Activated CD8-positive, alpha-beta memory T cell treated with anti-CD3 and anti-CD28 coated beads, Interleukin-2, amount 10 ng/mL, durations not matched to agents 7 days and 5 days (primary cell): ENCODE results near the gene ZNF217. TPM values are rescaled to one million over a fixed set of nuclear protein-coding genes. Genes with fewer than 3 reads are reported as not detected.
"Not testable (repeated sequence)": the region's sequence is repeated elsewhere in the genome, so short reads cannot be mapped to it uniquely, and the experiment has no call there.

Experiments
- ATAC-seq: fragments of 150-1000 bp; cut with Tn5 transposase; one replicate; pipeline ENCODE4 v1.10.0; 2021; ENCODE audit warnings: moderate library complexity
- CTCF ChIA-PET: fragments of 350-600 bp; sonication (Branson Sonifier 250); formaldehyde crosslinking; loops from one replicate; lab custom pipeline; 2021; ENCODE audit warnings: antibody characterized with exemption; lab: Charles Lee
- DNase-seq: peaks from one replicate; pipeline ENCODE4 v3.0.0-alpha.2; 2020
- H3K27ac Mint-ChIP-seq: one replicate; pipeline ENCODE4 v1.8.0; 2021; ENCODE audit warnings: mild to moderate bottlenecking, mixed read lengths
- H3K27me3 Mint-ChIP-seq: one replicate; pipeline ENCODE4 v1.8.0; 2021; ENCODE audit warnings: mixed read lengths
- H3K36me3 Mint-ChIP-seq: one replicate; pipeline ENCODE4 v1.8.0; 2021; ENCODE audit warnings: mild to moderate bottlenecking, mixed read lengths
- H3K4me1 Mint-ChIP-seq: one replicate; pipeline ENCODE4 v1.8.0; 2021; ENCODE audit warnings: mixed read lengths
- H3K4me3 Mint-ChIP-seq: one replicate; pipeline ENCODE4 v1.8.0; 2021; ENCODE audit warnings: mild to moderate bottlenecking, moderate library complexity, mixed read lengths
- H3K9me3 Mint-ChIP-seq: one replicate; pipeline ENCODE4 v1.8.0; 2022; ENCODE audit warnings: low read depth, mixed read lengths
- total RNA-seq, 2 experiments: library from RNA; stranded (reverse); gene quantifications; one replicate each; pipeline ENCODE4 v1.2.3, GENCODE V29; 2021

ZNF217 gene
- total RNA-seq, 2 experiments from 2014 or later, result 80.2 to 81.9 TPM

- ATAC-seq, result no peak
- CTCF ChIA-PET, result interaction anchor here (1.6 kb wide), 1 partner anchor 15 kb away, joined by 4 read pairs; no protein-coding TSS in a partner anchor
- Mint-ChIP-seq H3K4me1 (peaks cover 19% of the 10 kb centered on the region), H3K4me3 (no peak overlapping the region), H3K36me3 (no peaks in the 10 kb centered on the region), H3K27ac (peak overlapping the region; percentile 35), H3K27me3 (no peaks in the 10 kb centered on the region), H3K9me3 (no peaks in the 10 kb centered on the region)
- no peak for DNase-seq
These were observed 34.4 kb upstream of the ZNF217 start for GRCh38 chr20:53628076-53628475.

GRCh38 chr20:53627001-53627400 lies 33.4 kb upstream of the ZNF217 start:
- not testable (repeated sequence) for H3K4me3 Mint-ChIP-seq, DNase-seq, H3K27ac Mint-ChIP-seq, H3K36me3 Mint-ChIP-seq, H3K9me3 Mint-ChIP-seq, H3K27me3 Mint-ChIP-seq, ATAC-seq
- peaks cover 30% of the 10 kb centered on the region for H3K4me1 Mint-ChIP-seq
- CTCF ChIA-PET, result interaction anchor here (1.6 kb wide), 1 partner anchor 16 kb away, joined by 4 read pairs; no protein-coding TSS in a partner anchor

GRCh38 chr20:53626584-53626983 lies 32.9 kb upstream of the ZNF217 start:
- CTCF ChIA-PET, result no interaction called here
- peaks cover 34% of the 10 kb centered on the region for H3K4me1 Mint-ChIP-seq
- no peak for DNase-seq
- no peaks in the 10 kb centered on the region for H3K36me3 Mint-ChIP-seq
- no peaks in the 10 kb centered on the region for H3K9me3 Mint-ChIP-seq
- no peak overlapping the region for H3K4me3 Mint-ChIP-seq
- ATAC-seq, result no peak
- H3K27ac Mint-ChIP-seq, result no peak overlapping the region
- no peaks in the 10 kb centered on the region for H3K27me3 Mint-ChIP-seq

- Mint-ChIP-seq H3K4me1 (peaks cover 42% of the 10 kb centered on the region), H3K27me3 (no peaks in the 10 kb centered on the region), H3K4me3 (no peak overlapping the region), H3K27ac (peak overlapping the region; percentile 28), H3K36me3 (no peaks in the 10 kb centered on the region), H3K9me3 (no peaks in the 10 kb centered on the region)
- CTCF ChIA-PET, result interaction anchor here (4.5 to 6.3 kb wide), 2 partner anchors 14 to 31 kb away, joined by 16 to 51 read pairs; partner anchors contain the start of gene ZNF217
- ATAC-seq, result no peak
- no peak for DNase-seq
These were observed 31.9 kb upstream of the ZNF217 start for GRCh38 chr20:53625311-53626129.

- peaks cover 42% of the 10 kb centered on the region for H3K4me1 Mint-ChIP-seq
- ATAC-seq, result not testable (repeated sequence)
These were observed 31.2 kb upstream of the ZNF217 start for GRCh38 chr20:53624927-53625250.

GRCh38 chr20:53623454-53624211 lies 30.0 kb upstream of the ZNF217 start:
- Mint-ChIP-seq H3K4me1 (peaks cover 43% of the 10 kb centered on the region), H3K27ac (peak overlapping the region; percentile 97), H3K4me3 (peak overlapping the region; percentile 61), H3K27me3 (no peaks in the 10 kb centered on the region), H3K36me3 (no peaks in the 10 kb centered on the region), H3K9me3 (no peaks in the 10 kb centered on the region)
- peak; percentile 79 for ATAC-seq
- peak; percentile 62 for DNase-seq
- CTCF ChIA-PET, result interaction anchor here (0.8 to 6.3 kb wide), 9 partner anchors 9 to 295 kb away, joined by 3 to 51 read pairs (median 4); partner anchors contain the start of gene ZNF217

More at GRCh38 chr20:53624927-53625250, 31.2 kb upstream of the ZNF217 start:
- CTCF ChIA-PET, result interaction anchor here (0.6 to 6.3 kb wide), 3 partner anchors 13 to 31 kb away, joined by 3 to 51 read pairs (median 16); partner anchors contain the start of gene ZNF217
- not testable (repeated sequence) for H3K36me3 Mint-ChIP-seq, H3K4me3 Mint-ChIP-seq, H3K9me3 Mint-ChIP-seq, H3K27me3 Mint-ChIP-seq, DNase-seq, H3K27ac Mint-ChIP-seq

GRCh38 chr20:53623134-53623453 lies 29.5 kb upstream of the ZNF217 start:
- peak overlapping the region; percentile 61 for H3K4me3 Mint-ChIP-seq
- peaks cover 43% of the 10 kb centered on the region for H3K4me1 Mint-ChIP-seq
- DNase-seq (no peak), ATAC-seq (peak; percentile 22)
- H3K27ac Mint-ChIP-seq, result peak overlapping the region; percentile 97
- CTCF ChIA-PET, result interaction anchor here (0.8 to 6.3 kb wide), 11 partner anchors 10 to 296 kb away, joined by 3 to 51 read pairs (median 4); partner anchors contain the start of gene ZNF217
- no peaks in the 10 kb centered on the region for H3K27me3 Mint-ChIP-seq
- H3K36me3 Mint-ChIP-seq, result no peaks in the 10 kb centered on the region
- H3K9me3 Mint-ChIP-seq, result no peaks in the 10 kb centered on the region

- no peaks in the 10 kb centered on the region for H3K27me3 Mint-ChIP-seq
- peak overlapping the region; percentile 61 for H3K4me3 Mint-ChIP-seq
- no peaks in the 10 kb centered on the region for H3K36me3 Mint-ChIP-seq
- DNase-seq, result no peak
- H3K9me3 Mint-ChIP-seq, result no peaks in the 10 kb centered on the region
- ATAC-seq, result peak; percentile 17
- H3K4me1 Mint-ChIP-seq, result peaks cover 41% of the 10 kb centered on the region
- H3K27ac Mint-ChIP-seq, result peak overlapping the region; percentile 97
- CTCF ChIA-PET, result interaction anchor here (0.7 to 6.3 kb wide), 14 partner anchors 10 to 221 kb away, joined by 3 to 51 read pairs (median 4); partner anchors contain the start of gene ZNF217
These were observed 28.9 kb upstream of the ZNF217 start for GRCh38 chr20:53622247-53623133.

GRCh38 chr20:53621482-53622246 lies 28.0 kb upstream of the ZNF217 start:
- ATAC-seq (peak; percentile 52), DNase-seq (peak; percentile 47)
- Mint-ChIP-seq H3K9me3 (no peaks in the 10 kb centered on the region), H3K27ac (peak overlapping the region; percentile 97), H3K36me3 (no peaks in the 10 kb centered on the region), H3K4me1 (peaks cover 41% of the 10 kb centered on the region), H3K27me3 (no peaks in the 10 kb centered on the region), H3K4me3 (peak overlapping the region; percentile 61)
- CTCF ChIA-PET, result interaction anchor here (0.7 to 6.3 kb wide), 11 partner anchors 10 to 221 kb away, joined by 3 to 51 read pairs (median 4); partner anchors contain the start of gene ZNF217

GRCh38 chr20:53618490-53619000 lies 24.9 kb upstream of the ZNF217 start:
- not testable (repeated sequence) for H3K4me3 Mint-ChIP-seq, ATAC-seq, H3K36me3 Mint-ChIP-seq, DNase-seq, H3K9me3 Mint-ChIP-seq, H3K27me3 Mint-ChIP-seq, H3K27ac Mint-ChIP-seq
- H3K4me1 Mint-ChIP-seq, result peaks cover 32% of the 10 kb centered on the region
- CTCF ChIA-PET, result interaction anchor here (1.0 to 1.4 kb wide), 2 partner anchors 9 to 20 kb away, joined by 3 to 4 read pairs; no protein-coding TSS in a partner anchor

GRCh38 chr20:53617791-53618489 lies 24.3 kb upstream of the ZNF217 start:
- Mint-ChIP-seq H3K36me3 (no peaks in the 10 kb centered on the region), H3K9me3 (no peaks in the 10 kb centered on the region), H3K27ac (no peak overlapping the region), H3K4me3 (no peak overlapping the region), H3K4me1 (peaks cover 26% of the 10 kb centered on the region), H3K27me3 (no peaks in the 10 kb centered on the region)
- DNase-seq (no peak), ATAC-seq (no peak)
- CTCF ChIA-PET, result interaction anchor here (1.0 kb wide), 1 partner anchor 8 kb away, joined by 4 read pairs; no protein-coding TSS in a partner anchor
